Fibroblast of lung (primary cell): ENCODE results near the gene KCNT1.

ENCODE experiments used
- EZH2 ChIP-seq: IDR thresholded peaks from 2 replicates; pipeline ENCODE4 v1.5.1; 2012; ENCODE audit warnings: low read length, control low read depth, mild to moderate bottlenecking; ENCODE audit errors: missing control alignments
- TF ChIP-seq, protein P1 (sequence below), 2 donors: IDR thresholded peaks in 1 of 2; conservative IDR thresholded peaks in 1 of 2; 1 replicate in 1 of 2; 2 replicates in 1 of 2; pipeline ENCODE4 v1.5.1; 2011 to 2012; ENCODE audit warnings: low read length in 2 of 2, control low read depth in 1 of 2, inconsistent platforms in 1 of 2, low read depth in 1 of 2, mild to moderate bottlenecking in 1 of 2

DNA sequence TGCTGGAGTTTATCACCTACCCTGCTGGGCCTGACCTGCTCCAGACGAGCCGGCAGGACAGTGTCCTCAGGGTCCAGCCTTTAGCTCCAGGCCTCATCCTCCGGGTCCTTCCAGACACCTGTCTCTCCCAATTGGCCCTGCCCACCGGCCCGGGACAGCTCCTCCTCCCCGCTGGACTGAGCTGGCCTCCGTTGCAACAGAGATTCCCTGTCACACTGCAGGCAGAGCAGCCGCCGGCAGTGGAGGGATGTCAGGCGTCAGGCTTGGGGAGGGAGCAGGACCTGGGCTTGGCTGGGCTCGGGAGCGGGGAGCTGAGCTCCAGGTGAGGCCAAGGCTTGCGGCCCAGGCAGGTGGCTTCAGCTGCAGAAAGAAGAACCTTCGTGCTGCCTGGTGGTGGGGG, 1.7 kb downstream of the KCNT1 start:
- TF ChIP-seq, protein P1, sequence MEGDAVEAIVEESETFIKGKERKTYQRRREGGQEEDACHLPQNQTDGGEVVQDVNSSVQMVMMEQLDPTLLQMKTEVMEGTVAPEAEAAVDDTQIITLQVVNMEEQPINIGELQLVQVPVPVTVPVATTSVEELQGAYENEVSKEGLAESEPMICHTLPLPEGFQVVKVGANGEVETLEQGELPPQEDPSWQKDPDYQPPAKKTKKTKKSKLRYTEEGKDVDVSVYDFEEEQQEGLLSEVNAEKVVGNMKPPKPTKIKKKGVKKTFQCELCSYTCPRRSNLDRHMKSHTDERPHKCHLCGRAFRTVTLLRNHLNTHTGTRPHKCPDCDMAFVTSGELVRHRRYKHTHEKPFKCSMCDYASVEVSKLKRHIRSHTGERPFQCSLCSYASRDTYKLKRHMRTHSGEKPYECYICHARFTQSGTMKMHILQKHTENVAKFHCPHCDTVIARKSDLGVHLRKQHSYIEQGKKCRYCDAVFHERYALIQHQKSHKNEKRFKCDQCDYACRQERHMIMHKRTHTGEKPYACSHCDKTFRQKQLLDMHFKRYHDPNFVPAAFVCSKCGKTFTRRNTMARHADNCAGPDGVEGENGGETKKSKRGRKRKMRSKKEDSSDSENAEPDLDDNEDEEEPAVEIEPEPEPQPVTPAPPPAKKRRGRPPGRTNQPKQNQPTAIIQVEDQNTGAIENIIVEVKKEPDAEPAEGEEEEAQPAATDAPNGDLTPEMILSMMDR (conservative IDR thresholded peaks at IDR 0.05 in 1 of 2, IDR thresholded peaks at IDR 0.05 in 1 of 2; ENCODE audit: low read depth in 1 of 2, low read length in 2 of 2) = no peak
- TF ChIP-seq EZH2 = no peak
